Fibroblast of mammary gland (primary cell): ENCODE results near the gene SNTB2.

Experiments used
- DNase-seq: peaks from one replicate; pipeline ENCODE4 v3.0.0-alpha.2; 2010; ENCODE audit warnings: low read depth
- H3K4me3 ChIP-seq: 2 replicates; pipeline ENCODE4 v1.5.1; 2011; ENCODE audit warnings: low read depth, mild to moderate bottlenecking, low read length, moderate library complexity; ENCODE audit not compliant: control insufficient read depth
- TF ChIP-seq, protein P1 (sequence below): conservative IDR thresholded peaks from 2 replicates; pipeline ENCODE4 v1.5.1; 2011; ENCODE audit warnings: low read depth, low read length, inconsistent platforms; ENCODE audit not compliant: control insufficient read depth, insufficient read depth

Gene SNTB2

GRCh38 chr16:69201787-69202186 is 14.8 kb downstream of the SNTB2 start:
- H3K4me3 ChIP-seq, result no peak overlapping the region
- DNase-seq, result no peak
- TF ChIP-seq, protein P1, sequence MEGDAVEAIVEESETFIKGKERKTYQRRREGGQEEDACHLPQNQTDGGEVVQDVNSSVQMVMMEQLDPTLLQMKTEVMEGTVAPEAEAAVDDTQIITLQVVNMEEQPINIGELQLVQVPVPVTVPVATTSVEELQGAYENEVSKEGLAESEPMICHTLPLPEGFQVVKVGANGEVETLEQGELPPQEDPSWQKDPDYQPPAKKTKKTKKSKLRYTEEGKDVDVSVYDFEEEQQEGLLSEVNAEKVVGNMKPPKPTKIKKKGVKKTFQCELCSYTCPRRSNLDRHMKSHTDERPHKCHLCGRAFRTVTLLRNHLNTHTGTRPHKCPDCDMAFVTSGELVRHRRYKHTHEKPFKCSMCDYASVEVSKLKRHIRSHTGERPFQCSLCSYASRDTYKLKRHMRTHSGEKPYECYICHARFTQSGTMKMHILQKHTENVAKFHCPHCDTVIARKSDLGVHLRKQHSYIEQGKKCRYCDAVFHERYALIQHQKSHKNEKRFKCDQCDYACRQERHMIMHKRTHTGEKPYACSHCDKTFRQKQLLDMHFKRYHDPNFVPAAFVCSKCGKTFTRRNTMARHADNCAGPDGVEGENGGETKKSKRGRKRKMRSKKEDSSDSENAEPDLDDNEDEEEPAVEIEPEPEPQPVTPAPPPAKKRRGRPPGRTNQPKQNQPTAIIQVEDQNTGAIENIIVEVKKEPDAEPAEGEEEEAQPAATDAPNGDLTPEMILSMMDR, result no peak

- no peak for DNase-seq
- TF ChIP-seq, protein P1, result no peak
- no peak overlapping the region for H3K4me3 ChIP-seq
These were observed 17.2 kb downstream of the SNTB2 start for GRCh38 chr16:69204172-69204571.

- H3K4me3 ChIP-seq, result no peak overlapping the region
- TF ChIP-seq, protein P1, result no peak
- DNase-seq, result no peak
These were observed 22.8 kb downstream of the SNTB2 start for GRCh38 chr16:69209735-69210134.

- peak; percentile 61 for DNase-seq
These were observed 30.5 kb downstream of the SNTB2 start for GRCh38 chr16:69217433-69217832.

GRCh38 chr16:69219279-69219678 is 32.3 kb downstream of the SNTB2 start:
- no peak overlapping the region for H3K4me3 ChIP-seq
- DNase-seq, result no peak
- TF ChIP-seq, protein P1, result no peak

More at GRCh38 chr16:69217433-69217832, 30.5 kb downstream of the SNTB2 start:
- H3K4me3 ChIP-seq, result no peak overlapping the region
- TF ChIP-seq, protein P1, result no peak

DNA sequence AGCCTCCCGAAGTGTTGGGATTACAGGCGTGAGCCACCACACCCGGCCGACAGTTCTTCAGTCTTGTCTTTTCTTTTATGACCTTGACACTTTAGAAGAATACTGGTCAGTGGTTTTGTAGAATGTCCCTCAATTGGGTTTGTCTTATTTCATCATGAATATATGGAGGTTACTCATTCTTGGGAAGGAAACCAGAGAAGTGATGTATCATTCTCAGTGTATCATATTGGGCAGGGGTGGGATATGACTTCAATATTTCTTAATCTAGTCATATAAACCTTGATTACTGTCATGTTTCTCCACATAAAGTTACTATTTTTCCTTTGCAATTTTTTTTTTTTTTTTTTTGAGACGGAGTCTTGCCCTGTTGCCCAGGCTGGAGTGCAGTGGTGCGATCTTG is 36.9 kb downstream of the SNTB2 start:
- TF ChIP-seq, protein P1, result no peak
- DNase-seq, result peak; percentile 90
- H3K4me3 ChIP-seq, result no peak overlapping the region

DNA sequence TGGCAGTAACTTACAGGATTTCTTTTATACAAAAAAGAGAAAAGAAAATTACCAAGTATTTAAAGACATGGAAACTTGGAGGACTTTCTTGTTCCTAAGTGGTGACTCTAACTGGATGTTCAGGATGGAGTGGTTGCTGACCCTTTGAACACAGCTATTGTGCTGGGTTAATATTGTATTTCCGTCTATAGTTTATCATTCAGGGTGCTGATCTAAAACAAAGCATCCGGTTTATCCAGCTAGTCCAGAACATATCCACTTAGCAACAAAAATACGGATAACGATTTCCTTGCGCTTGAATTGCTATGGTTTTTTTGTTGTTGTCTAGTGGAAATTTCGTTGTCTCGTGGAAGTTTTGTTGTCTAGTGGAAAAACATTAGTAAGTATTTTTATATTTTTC is 38.2 kb downstream of the SNTB2 start:
- no peak overlapping the region for H3K4me3 ChIP-seq
- DNase-seq, result no peak
- TF ChIP-seq, protein P1, result no peak
